A549 (cell line): ENCODE measurements around the gene HLA-E.
"Not testable (repeated sequence)": the region's sequence is repeated elsewhere in the genome, so short reads cannot be mapped to it uniquely, and the experiment has no call there.

ENCODE experiments used
- CTCF ChIP-seq: fragments of >200 bp; sonication (Bioruptor Twin); formaldehyde crosslinking; IDR thresholded peaks from 3 replicates; pipeline ENCODE4 v1.5.1; 2016
- HDAC2 ChIP-seq: fragments of 200-600 bp; sonication (generic); IDR thresholded peaks from 2 replicates; pipeline ENCODE4 v1.6.1; 2016
- RAD21 ChIP-seq, 2 experiments: fragments of >200 bp in 1 of 2; sonication (Bioruptor Twin) in 1 of 2; formaldehyde crosslinking in 1 of 2; IDR thresholded peaks in 1 of 2; conservative IDR thresholded peaks in 1 of 2; 2 replicates in 1 of 2; 3 replicates in 1 of 2; pipeline ENCODE4 v1.6.1; 2012 to 2018; ENCODE audit warnings: inconsistent platforms in 1 of 2

GRCh38 chr6:30518505-30519145, 29.3 kb downstream of the HLA-E start:
- TF ChIP-seq RAD21 (conservative IDR thresholded peaks at IDR 0.05 in 1 of 2, IDR thresholded peaks at IDR 0.05 in 1 of 2); HDAC2; CTCF: not testable (repeated sequence)
